Stimulated activated CD8-positive, alpha-beta memory T cell treated with anti-CD3 and anti-CD28 coated beads, Interleukin-15, amount 100 ng/mL, for 4 hours (primary cell): ENCODE measurements around the gene TM2D3.

ENCODE experiments used
- DNase-seq, 2 donors: peaks; one replicate each; pipeline ENCODE4 v3.0.0-alpha.2; 2020; ENCODE audit warnings: low read depth in 2 of 2

TM2D3 gene

DNA sequence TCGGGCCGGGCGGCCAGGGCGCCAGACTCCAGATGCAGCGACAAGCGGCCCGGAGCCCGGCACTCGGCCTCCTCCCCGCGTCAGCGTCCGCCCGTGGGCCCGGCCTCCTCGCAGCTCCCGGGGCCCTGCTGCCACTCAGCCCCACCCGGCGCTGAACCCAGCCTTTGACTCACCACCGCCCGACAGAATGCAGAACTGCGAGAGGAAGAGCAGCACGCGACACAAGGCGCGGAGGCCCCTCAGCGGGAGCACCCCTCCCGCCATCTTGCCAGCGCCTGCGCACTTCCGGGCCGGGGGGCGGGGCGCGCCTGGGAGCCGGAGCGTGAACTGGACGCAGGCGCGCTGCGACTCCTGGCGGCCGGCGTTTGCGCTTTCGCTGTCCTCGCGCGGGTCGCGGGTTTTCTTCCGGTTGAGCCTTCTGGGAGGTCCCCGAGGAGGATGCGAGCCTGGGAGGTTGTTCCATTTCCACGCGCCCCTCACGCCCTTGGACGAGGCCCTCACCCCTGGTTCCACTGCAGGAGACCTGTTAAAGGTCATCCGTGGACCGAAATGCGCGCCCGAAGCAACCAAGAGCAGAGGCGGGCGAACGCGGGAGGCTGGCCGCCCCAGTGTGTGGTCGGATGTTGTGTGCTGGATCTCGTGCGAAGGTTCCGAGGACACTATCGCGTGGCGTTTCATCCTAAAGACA, at the start of gene TM2D3:
TSS of gene TM2D3 (minus strand) at position 284 of the 688 bp plus-strand sequence. CDS start at position 264, 20 bp downstream.
- DNase-seq, result peak; percentile 88 to 92

DNA sequence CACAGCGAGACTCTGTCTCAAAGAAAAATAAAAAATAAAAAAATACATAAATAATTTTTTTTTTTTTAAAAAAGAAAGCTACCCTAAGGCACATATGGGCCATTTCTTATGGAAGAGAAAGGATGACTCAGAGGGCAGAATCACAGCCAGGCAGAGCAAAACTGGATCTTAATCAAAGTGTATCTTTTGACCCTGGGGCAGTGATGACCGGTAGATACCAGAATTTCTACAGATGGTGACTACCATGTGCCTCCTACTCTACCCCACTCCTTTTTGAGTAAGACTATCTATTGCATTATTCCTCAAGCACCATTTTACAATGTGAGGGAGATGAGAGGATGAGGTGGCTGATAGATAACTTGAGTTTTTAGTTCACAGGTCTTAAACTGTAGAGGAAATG, 46.1 kb upstream of the TM2D3 start:
- no peak for DNase-seq

DNA sequence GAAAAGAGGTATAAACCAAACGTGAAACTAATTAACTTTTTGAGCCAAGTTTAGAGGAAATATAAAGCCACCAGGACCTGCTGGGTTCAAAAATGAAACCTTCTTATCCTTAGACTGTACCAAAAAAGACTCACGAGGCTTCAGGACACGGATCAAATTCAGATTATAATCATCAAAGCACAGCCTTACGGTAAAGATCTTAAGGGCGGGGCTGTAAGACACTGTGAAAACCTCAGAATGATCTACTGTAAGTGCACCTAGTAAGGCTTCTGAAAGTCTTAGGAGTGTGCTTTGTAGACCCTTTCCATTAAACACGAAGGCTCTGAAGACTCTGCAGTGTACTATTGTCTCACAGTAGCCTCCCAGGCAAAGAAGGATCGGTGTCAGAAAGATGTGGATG, 45.3 kb upstream of the TM2D3 start:
- DNase-seq, result no peak

GRCh38 chr15:101696829-101697228, 44.6 kb upstream of the TM2D3 start:
- no peak for DNase-seq

DNA sequence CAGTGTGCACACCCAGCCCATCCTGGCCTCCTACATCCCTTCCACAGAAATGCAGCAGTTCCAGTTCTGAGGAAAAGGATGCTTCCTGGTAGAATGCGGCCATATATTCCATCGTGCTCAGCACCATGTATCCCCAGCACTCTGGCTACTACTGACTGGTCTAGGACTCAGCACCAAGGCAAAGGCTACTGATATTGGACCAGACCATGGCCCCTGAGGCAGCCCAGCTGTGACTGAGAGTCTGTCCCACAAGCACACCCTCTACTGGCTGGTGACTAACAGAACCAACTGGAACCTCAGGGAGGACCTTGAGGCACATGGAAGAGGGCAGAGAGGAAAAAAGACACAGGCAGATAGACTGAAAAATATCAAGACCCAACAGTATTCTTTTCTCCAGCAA, 42.1 kb upstream of the TM2D3 start:
- no peak for DNase-seq

- no peak for DNase-seq
Observed at GRCh38 chr15:101692801-101693598, 40.8 kb upstream of the TM2D3 start.

DNA sequence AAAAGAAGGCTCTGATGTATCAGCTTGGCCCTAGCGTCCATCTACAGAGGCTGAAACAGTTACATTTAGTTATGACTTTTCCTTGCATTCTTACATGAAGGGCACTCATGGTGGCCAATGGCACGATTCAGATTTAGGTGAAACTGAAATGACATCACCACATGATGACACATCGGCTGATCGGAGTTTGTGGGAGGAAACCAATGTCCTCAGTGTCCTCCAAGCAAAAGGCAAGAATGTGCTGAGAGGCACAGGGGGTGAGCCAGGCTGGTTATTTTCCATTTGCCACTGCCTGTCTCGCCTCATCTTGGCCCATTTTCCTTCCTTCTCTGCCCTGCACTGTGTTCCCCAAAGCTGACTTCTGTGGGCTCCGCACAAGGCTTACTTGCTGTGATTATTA, 37.7 kb upstream of the TM2D3 start:
- DNase-seq, result no peak

DNA sequence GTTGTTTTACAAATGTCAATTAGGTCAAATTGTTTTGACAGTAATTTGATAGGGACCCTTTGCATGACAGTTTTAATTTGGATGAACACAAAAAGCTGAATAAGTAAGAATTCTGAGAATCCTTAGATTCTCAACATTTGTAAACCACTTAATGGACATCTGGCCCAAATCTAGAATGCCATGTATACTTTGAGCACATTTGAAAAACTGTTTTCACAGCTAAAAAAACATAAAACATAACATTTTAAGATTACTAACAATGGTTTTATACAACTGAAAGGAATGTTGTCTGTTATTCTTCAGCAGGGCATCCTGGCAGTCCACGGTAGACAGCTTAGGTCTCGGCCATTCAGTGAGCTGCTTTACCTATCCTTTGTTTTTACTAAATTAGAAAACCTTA, 34.5 kb upstream of the TM2D3 start:
- no peak for DNase-seq

DNA sequence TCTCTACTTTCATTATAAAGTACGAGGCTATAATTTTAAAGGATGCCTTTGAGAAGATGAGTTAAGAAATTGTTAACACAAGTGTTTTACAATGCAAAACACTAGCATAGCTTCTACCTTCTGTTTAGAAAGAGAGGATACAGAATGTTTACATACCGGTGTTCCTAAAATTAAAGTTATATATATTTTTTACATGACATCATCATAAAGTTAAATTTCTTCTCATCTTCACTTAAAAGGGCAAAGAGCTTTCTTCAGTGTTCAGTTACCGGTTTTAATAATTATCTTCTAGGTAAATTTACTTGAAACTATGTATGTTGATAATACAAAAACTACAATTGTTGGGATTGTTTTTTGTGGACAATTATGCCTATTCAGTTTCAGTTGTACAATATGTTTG, 32.7 kb upstream of the TM2D3 start:
- no peak for DNase-seq

GRCh38 chr15:101684384-101684783, 32.2 kb upstream of the TM2D3 start:
- DNase-seq, result no peak

DNA sequence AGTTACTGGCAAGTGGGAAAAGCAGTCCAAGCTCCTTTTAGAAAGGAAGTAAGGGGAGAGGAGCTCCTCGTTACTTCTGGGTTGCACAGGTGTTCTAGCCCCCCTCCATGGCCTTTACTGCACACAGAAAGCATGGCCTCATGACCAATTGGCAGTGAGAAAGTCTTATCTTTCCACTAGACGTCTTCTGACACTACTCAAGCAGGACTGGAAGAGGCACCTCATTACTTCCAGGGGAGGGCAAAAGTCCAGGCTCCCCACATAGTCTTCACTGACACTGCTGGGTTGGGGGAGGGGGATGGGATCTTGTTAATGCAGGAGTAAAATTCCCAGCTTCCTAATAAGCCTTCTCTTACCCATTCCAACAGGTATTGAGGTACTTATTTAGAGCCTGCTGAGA, 27.6 kb upstream of the TM2D3 start:
- no peak for DNase-seq

GRCh38 chr15:101676921-101677329, 24.7 kb upstream of the TM2D3 start:
- no peak for DNase-seq

GRCh38 chr15:101675796-101676582, 23.8 kb upstream of the TM2D3 start:
- no peak for DNase-seq

- no peak for DNase-seq
Observed at GRCh38 chr15:101675015-101675414, 22.8 kb upstream of the TM2D3 start.

DNA sequence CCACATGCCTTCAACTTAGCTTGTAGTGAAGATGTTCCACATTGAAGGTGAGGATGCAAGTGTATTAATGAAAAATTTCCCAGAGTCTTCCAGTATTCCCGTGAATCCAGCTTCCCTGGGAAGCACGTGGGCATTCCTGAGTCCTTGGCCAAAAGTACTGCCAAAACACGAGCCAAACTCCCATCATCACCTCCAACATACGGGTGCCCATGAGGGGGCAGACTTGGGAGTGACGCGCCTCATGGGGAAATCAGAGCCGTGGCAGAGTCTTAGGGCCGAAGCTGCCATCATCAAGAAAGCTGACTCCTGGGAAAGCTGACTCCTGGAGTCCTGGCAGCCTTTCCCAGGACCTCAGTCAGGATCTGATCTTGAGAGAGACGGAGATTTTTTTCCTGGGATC, 20.1 kb upstream of the TM2D3 start:
- DNase-seq, result no peak

GRCh38 chr15:101669744-101670143, 17.6 kb upstream of the TM2D3 start:
- DNase-seq, result no peak

DNA sequence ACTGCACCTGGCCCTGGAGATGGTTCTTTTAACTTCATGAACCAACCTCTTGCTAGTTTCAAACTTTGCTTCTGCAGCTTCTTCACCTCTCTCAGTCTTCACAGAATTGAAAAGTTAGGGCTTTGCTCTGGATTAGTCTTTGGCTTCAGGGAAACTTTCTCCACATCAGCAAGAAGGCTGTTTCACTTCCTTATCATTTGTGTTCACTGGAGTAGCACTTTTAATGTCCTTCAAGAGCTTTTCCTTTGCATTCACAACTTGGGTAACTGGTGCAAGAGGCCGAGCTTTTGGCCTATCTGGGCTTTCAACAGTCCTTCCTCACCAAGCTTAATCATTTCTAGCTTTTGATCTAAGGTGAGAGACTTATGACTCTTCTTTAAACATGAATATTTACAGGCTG, 15.7 kb upstream of the TM2D3 start:
- DNase-seq, result no peak

DNA sequence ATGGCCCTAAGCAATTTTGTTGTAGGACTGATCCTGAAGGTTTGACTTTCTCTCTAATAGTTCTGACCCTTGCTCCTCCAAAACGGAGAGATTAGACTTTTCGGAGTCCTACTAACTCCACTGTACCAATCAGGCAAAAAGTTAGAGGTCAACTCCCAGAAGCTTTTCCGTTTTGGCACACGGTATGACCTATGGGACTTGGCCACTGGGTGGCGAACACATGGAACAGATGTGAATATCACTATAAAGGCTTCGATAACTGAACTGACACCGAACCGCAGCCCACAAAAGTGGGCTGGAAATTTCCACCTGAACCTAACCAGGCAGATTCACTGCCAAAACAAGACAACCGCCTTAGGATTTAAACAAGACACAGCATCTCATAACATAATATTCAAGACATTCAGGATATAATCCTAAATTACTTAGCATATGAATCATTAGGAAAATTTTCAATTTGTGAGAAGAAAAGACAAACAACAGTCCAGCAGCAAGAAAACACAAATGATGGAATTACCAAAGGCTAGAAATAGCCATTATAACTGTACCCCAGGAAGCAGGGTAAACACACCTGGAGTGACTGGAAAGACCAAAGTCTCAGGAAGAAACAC, 12.2 kb upstream of the TM2D3 start:
- no peak for DNase-seq

GRCh38 chr15:101662203-101662602, 10.0 kb upstream of the TM2D3 start:
- DNase-seq, result no peak

GRCh38 chr15:101660005-101660404, 7.8 kb upstream of the TM2D3 start:
- DNase-seq, result no peak

GRCh38 chr15:101657968-101658784, 6.0 kb upstream of the TM2D3 start:
- no peak for DNase-seq
